ENCODE data around the gene CD46. TPM values are rescaled to one million over a fixed set of nuclear protein-coding genes. Genes with fewer than 3 reads are reported as not detected.

The CD46 gene
- total and polyA plus RNA-seq, 9 donors: 78.8 to 165 (median 121) TPM

DNA sequence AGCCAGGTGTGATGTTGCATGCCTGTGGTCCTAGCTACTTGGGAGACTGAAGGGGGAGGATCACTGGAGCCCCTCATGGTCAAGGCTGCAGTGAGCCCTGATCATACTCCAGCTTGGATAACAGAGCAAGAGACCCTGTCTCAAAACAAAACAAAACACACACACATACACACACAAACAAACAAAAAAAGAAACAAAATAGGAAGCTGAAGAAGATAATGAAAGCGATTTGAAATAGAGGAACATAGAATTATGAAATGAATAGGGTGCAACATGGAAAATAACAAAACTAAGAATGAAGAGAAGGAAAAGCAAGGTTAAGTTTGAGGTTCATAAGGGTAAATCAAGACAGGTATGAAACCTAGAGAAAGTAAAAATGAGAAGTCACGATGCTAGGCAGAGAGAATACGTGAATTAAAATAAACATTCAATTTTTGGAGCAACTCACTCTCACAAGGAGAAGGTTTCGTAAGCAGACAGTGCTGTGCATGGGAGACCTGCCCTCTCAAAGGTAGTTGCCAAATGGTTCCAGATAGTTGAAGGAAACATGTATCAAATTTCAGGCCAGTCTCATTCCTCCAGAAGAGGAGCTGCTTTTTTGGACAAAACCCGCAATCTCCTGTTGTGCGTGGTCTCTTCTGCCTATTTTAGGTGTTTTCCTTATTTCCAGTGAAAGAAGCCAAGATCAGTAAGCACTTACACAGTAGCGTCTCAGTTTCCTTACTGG is 3.3 kb downstream of the CD46 start:
- Histone ChIP-seq H3K4me3 (no peak overlapping the region), H3K27ac (peak overlapping the region in 1 of 2 donors; percentile 62), H3K36me3 (no peaks in the 10 kb centered on the region), H3K4me1 (ENCODE audit: insufficient read depth) (peaks cover 19% of the 10 kb centered on the region), H3K27me3 (no peaks in the 10 kb centered on the region), H3K9me3 (no peaks in the 10 kb centered on the region)
- DNase-seq: peak in 1 of 5 donors; percentile 31
- TF ChIP-seq, protein P1, sequence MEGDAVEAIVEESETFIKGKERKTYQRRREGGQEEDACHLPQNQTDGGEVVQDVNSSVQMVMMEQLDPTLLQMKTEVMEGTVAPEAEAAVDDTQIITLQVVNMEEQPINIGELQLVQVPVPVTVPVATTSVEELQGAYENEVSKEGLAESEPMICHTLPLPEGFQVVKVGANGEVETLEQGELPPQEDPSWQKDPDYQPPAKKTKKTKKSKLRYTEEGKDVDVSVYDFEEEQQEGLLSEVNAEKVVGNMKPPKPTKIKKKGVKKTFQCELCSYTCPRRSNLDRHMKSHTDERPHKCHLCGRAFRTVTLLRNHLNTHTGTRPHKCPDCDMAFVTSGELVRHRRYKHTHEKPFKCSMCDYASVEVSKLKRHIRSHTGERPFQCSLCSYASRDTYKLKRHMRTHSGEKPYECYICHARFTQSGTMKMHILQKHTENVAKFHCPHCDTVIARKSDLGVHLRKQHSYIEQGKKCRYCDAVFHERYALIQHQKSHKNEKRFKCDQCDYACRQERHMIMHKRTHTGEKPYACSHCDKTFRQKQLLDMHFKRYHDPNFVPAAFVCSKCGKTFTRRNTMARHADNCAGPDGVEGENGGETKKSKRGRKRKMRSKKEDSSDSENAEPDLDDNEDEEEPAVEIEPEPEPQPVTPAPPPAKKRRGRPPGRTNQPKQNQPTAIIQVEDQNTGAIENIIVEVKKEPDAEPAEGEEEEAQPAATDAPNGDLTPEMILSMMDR (IDR thresholded peaks at IDR 0.05): no peak
- no peak for TF ChIP-seq POLR2A (IDR thresholded peaks at IDR 0.05)
- TF ChIP-seq EP300 (IDR thresholded peaks at IDR 0.05): no peak
- intact Hi-C loops (cut with DNase I): no loop called here
- 25 to 37% (median 26%) methylated on average over 7 of the region's 7 CpGs for WGBS, 3 donors

DNA sequence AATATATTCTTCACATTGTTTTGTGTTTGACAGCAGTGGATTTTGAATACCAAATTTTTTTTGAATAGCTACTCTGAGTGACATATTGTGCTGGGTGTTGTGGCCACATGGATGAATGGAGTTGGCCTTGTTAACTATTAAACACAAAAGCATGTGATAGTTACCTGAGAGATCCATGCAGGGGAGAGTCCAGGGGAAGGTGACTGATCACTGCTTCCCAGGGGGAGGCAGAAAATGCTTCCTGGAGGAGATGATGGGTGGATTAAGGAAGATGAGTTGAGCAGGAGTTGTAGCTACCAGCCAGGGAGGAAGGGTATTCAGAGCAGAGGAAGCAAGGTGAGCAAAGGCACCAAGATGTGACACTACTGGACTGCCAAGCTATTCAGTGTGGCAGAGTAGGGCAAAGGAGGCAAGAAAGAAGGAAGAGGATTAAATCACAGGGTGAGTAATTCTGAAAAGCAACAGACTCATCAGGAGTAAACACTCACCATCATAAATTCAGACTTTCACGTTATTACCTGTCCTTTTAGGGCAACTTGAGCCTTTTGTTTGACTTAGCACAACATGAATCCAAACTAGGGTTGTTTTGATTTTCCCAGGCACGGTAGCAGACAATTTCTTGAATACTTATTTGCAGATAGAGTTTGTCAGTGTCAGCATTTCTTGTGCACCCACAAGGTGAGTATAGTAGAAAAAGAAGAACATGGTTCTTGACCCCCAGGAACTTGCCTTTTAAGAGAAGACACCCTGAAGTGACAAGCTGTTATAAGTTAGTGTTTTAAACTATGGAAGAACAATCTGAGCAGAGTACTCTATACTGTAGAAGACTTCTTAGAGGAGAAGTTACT is 4.2 kb downstream of the CD46 start:
- TF ChIP-seq, protein P1 (IDR thresholded peaks at IDR 0.05): no peak
- TF ChIP-seq EP300 (IDR thresholded peaks at IDR 0.05): no peak
- no peak for TF ChIP-seq POLR2A (IDR thresholded peaks at IDR 0.05)
- H3K27ac ChIP-seq: no peak overlapping the region
- WGBS, 3 donors: 46 to 51% (median 48%) methylated on average over 2 of the region's 2 CpGs
- H3K27me3 ChIP-seq: no peaks in the 10 kb centered on the region
- no peak for DNase-seq
- H3K4me3 ChIP-seq: no peak overlapping the region
- no peaks in the 10 kb centered on the region for H3K36me3 ChIP-seq
- H3K4me1 ChIP-seq (ENCODE audit: insufficient read depth): peaks cover 19% of the 10 kb centered on the region
- no peaks in the 10 kb centered on the region for H3K9me3 ChIP-seq
- intact Hi-C loops (cut with DNase I): no loop called here

DNA sequence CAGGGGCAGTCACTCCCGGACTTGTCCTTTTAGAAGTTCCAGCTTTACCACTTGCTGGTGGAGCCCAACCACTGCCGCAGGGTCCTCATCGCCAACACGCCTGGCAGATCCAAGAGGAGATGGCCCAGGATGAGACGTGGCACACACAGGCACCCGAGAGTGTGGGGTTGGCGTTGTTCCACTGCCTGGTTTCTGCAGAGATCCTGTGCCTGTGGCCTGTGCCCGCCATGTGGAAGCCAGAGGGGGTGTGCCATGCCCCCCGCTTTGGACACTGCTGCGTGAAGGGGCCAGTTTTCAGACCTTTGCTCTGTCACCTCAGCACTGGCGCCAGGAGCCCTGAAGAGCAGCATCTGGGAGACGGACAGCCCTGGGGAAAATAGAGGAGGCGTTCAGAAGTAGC is 10.8 kb downstream of the CD46 start:
- TF ChIP-seq EP300 (IDR thresholded peaks at IDR 0.05): no peak
- TF ChIP-seq, protein P1 (IDR thresholded peaks at IDR 0.05): no peak
- no peak for TF ChIP-seq POLR2A (IDR thresholded peaks at IDR 0.05)
- Histone ChIP-seq H3K36me3 (no peaks in the 10 kb centered on the region), H3K4me1 (ENCODE audit: insufficient read depth) (no peaks in the 10 kb centered on the region), H3K27me3 (no peaks in the 10 kb centered on the region), H3K27ac (no peak overlapping the region), H3K4me3 (no peak overlapping the region), H3K9me3 (no peaks in the 10 kb centered on the region)
- 94 to 96% (median 94%) methylated on average over 13 of the region's 13 CpGs for WGBS, 3 donors
- intact Hi-C loops (cut with DNase I): no loop called here
- DNase-seq: peak in 1 of 5 donors; percentile 26

DNA sequence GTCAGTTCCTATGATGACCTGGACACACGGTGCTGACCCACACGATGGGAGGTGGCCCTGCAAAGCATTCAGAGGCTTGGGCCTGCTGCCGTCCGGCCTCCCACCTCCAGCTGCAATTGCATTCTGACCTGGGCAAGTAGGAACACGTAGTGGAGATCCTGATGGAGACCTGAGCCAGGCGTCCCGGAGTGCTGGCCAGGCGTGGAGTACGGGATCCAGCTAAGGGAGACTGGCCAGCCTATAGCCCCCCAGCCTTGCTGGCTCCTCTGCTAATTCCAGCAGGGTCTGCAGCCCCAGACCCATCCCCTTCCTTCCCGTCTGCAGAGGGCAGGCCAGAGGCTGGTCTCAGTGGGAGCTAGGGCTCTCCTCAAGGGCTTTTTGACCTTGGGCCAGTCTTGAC is 11.2 kb downstream of the CD46 start:
- WGBS, 3 donors: 93 to 96% (median 95%) methylated on average over 10 of the region's 10 CpGs
- TF ChIP-seq POLR2A (IDR thresholded peaks at IDR 0.05): no peak
- TF ChIP-seq, protein P1 (IDR thresholded peaks at IDR 0.05): no peak
- no peak for TF ChIP-seq EP300 (IDR thresholded peaks at IDR 0.05)
- Histone ChIP-seq H3K4me1 (ENCODE audit: insufficient read depth) (no peaks in the 10 kb centered on the region), H3K27me3 (no peaks in the 10 kb centered on the region), H3K4me3 (no peak overlapping the region), H3K9me3 (no peaks in the 10 kb centered on the region), H3K36me3 (no peaks in the 10 kb centered on the region), H3K27ac (no peak overlapping the region)
- DNase-seq: no peak
- intact Hi-C loops (cut with DNase I): no loop called here

Data from ovary (tissue), 9 donors.